Mesenchymal stem cell (in vitro differentiated cells and primary cell): ENCODE results near the gene MAPK12.

Experiments used
- DNase-seq: peaks from one replicate; pipeline ENCODE4 v3.0.0-alpha.2; 2013
- H2AFZ ChIP-seq: one replicate; pipeline ENCODE4 v1.6.1; 2013; ENCODE audit warnings: low read depth, mild to moderate bottlenecking, control low read depth, inconsistent platforms, low read length, moderate library complexity
- H2AK5ac ChIP-seq: 2 replicates; pipeline ENCODE4 v1.6.1; 2013; ENCODE audit warnings: low read length, moderate library complexity, mild to moderate bottlenecking, inconsistent platforms; ENCODE audit not compliant: severe bottlenecking
- H2BK120ac ChIP-seq: one replicate; pipeline ENCODE4 v1.6.1; 2013; ENCODE audit warnings: low read depth, mild to moderate bottlenecking, inconsistent platforms, low read length, moderate library complexity
- H2BK12ac ChIP-seq, 2 experiments: one replicate each; pipeline ENCODE4 v1.6.1; 2013; ENCODE audit warnings: inconsistent platforms in 2 of 2, low read length in 2 of 2, mild to moderate bottlenecking in 2 of 2, moderate library complexity in 2 of 2, control low read depth in 1 of 2
- H2BK15ac ChIP-seq: one replicate; pipeline ENCODE4 v1.6.1; 2013; ENCODE audit warnings: mild to moderate bottlenecking, low read depth, inconsistent platforms; ENCODE audit not compliant: poor library complexity, severe bottlenecking
- H2BK5ac ChIP-seq: 2 replicates; pipeline ENCODE4 v1.6.1; 2013; ENCODE audit warnings: low read depth, mild to moderate bottlenecking, low read length, control low read depth, inconsistent platforms; ENCODE audit not compliant: poor library complexity, severe bottlenecking
- H3K14ac ChIP-seq, 2 experiments: one replicate each; pipeline ENCODE4 v1.6.1; 2013; ENCODE audit warnings: inconsistent platforms in 2 of 2, low read length in 2 of 2, control low read depth in 1 of 2, mild to moderate bottlenecking in 1 of 2, moderate library complexity in 1 of 2
- H3K18ac ChIP-seq, 2 experiments: one replicate each; pipeline ENCODE4 v1.6.1; 2013; ENCODE audit warnings: inconsistent platforms in 2 of 2, low read length in 2 of 2, control low read depth in 1 of 2, low read depth in 1 of 2, mild to moderate bottlenecking in 1 of 2
- H3K23ac ChIP-seq, 2 experiments: one replicate each; pipeline ENCODE4 v1.6.1; 2013; ENCODE audit warnings: inconsistent platforms in 2 of 2, low read length in 2 of 2, mild to moderate bottlenecking in 2 of 2, moderate library complexity in 2 of 2, control low read depth in 1 of 2
- H3K27ac ChIP-seq: 2 replicates; pipeline ENCODE4 v1.5.1; 2013; ENCODE audit warnings: mild to moderate bottlenecking, moderate library complexity, low read length, control low read depth, inconsistent platforms; ENCODE audit not compliant: poor library complexity, severe bottlenecking
- H3K27me3 ChIP-seq, 2 experiments: 2 replicates each; pipeline versions ENCODE4 v1.6.1 to v1.7.0; 2013; ENCODE audit warnings: low read length in 2 of 2, mild to moderate bottlenecking in 2 of 2, moderate library complexity in 2 of 2, control low read depth in 1 of 2, inconsistent platforms in 1 of 2; ENCODE audit not compliant: control insufficient read depth in 1 of 2, insufficient read depth in 1 of 2
- H3K36me3 ChIP-seq, 2 experiments: 2 replicates each; pipeline versions ENCODE4 v1.6.1 to v1.7.0; 2013; ENCODE audit warnings: low read length in 2 of 2, control low read depth in 1 of 2, inconsistent platforms in 1 of 2, low read depth in 1 of 2, mild to moderate bottlenecking in 1 of 2; ENCODE audit not compliant: insufficient read depth in 2 of 2, control insufficient read depth in 1 of 2
- H3K4ac ChIP-seq, 2 experiments: one replicate each; pipeline ENCODE4 v1.6.1; 2013; ENCODE audit warnings: inconsistent platforms in 2 of 2, low read length in 2 of 2, mild to moderate bottlenecking in 2 of 2, moderate library complexity in 2 of 2, control low read depth in 1 of 2, low read depth in 1 of 2
- H3K4me1 ChIP-seq: 2 replicates; pipeline ENCODE4 v1.6.1; 2013; ENCODE audit warnings: low read depth, low read length, control low read depth; ENCODE audit not compliant: control insufficient read depth, insufficient read depth
- H3K4me2 ChIP-seq: 2 replicates; pipeline ENCODE4 v1.6.1; 2013; ENCODE audit warnings: low read length, mild to moderate bottlenecking, inconsistent platforms; ENCODE audit not compliant: poor library complexity, severe bottlenecking
- H3K4me3 ChIP-seq, 2 experiments: 2 replicates each; pipeline versions ENCODE4 v1.5.1 to v1.7.0; 2013; ENCODE audit warnings: low read length in 2 of 2, mild to moderate bottlenecking in 2 of 2, control low read depth in 1 of 2, low read depth in 1 of 2; ENCODE audit not compliant: insufficient read depth in 1 of 2
- H3K79me1 ChIP-seq: replicated peaks from 2 replicates; pipeline ENCODE4 v1.6.1; 2013; ENCODE audit warnings: mild to moderate bottlenecking, control low read depth, low read length, inconsistent platforms; ENCODE audit not compliant: poor library complexity, severe bottlenecking
- H3K9ac ChIP-seq: 2 replicates; pipeline ENCODE4 v1.7.0; 2013; ENCODE audit warnings: mild to moderate bottlenecking, low read length, moderate library complexity
- H3K9me3 ChIP-seq: 2 replicates; pipeline ENCODE4 v1.7.0; 2013; ENCODE audit warnings: mild to moderate bottlenecking, low read length; ENCODE audit not compliant: control insufficient read depth
- H4K8ac ChIP-seq: one replicate; pipeline ENCODE4 v1.6.1; 2013; ENCODE audit warnings: inconsistent platforms, mild to moderate bottlenecking, low read length, moderate library complexity
- H4K91ac ChIP-seq: one replicate; pipeline ENCODE4 v1.6.1; 2013; ENCODE audit warnings: mild to moderate bottlenecking, low read length, inconsistent platforms
- WGBS: methylation state at CpG from one replicate; pipeline ENCODE4 v1.1.7; 2013; ENCODE audit warnings: mixed read lengths; 5-methylcytosine and 5-hydroxymethylcytosine counted together

Gene MAPK12

DNA sequence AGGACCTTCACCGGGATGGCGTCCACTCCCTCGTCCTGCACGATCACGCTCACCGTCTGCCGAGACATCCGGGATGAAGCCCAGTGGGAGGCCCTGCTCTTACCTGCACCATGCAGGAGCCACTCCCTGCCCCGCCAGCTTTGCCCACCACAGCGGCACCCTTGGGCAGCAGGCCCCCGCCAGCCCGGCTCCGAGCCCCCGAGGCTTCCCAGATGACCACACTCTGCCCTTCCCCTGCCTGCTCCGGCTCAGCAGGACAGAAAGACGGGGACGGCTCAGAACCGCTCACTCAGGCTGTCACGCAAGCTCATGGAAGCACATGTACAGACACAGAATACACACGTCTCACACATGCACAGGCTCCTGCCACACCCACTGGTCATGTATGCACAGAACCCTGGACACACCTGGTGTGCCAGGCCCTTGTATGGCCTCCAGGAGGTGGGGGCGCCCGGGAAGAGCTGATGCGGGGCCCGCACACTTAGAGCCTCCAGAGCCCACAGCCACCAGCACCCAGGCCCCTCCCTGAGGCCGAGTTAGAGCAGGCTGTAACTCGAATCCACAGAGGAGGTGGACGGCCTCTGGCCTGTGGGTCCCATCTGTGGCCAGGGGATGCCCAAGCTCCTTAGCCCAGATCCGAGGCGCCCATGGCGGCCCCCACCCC lies 17.6 kb upstream of the MAPK12 start:
- H2AFZ ChIP-seq, result no peak overlapping the region
- H2BK12ac ChIP-seq, result no peak overlapping the region
- no peak overlapping the region for H3K14ac ChIP-seq
- H3K9me3 ChIP-seq, result no peaks in the 10 kb centered on the region
- peak overlapping the region; percentile 19 for H4K91ac ChIP-seq
- no peak overlapping the region for H3K4me3 ChIP-seq
- no peak overlapping the region for H3K4me2 ChIP-seq
- DNase-seq, result no peak
- no peak overlapping the region for H2AK5ac ChIP-seq
- H3K79me1 ChIP-seq, result peaks cover 24% of the 10 kb centered on the region
- H3K23ac ChIP-seq, result no peak overlapping the region
- 92% methylated on average over 30 of the region's 30 CpGs for WGBS
- no peak overlapping the region for H3K27ac ChIP-seq
- no peak overlapping the region for H2BK120ac ChIP-seq
- no peaks in the 10 kb centered on the region for H3K27me3 ChIP-seq
- peaks cover 38% of the 10 kb centered on the region for H3K4me1 ChIP-seq
- H3K4ac ChIP-seq, result no peak overlapping the region
- H3K9ac ChIP-seq, result no peak overlapping the region
- no peak overlapping the region for H4K8ac ChIP-seq
- no peak overlapping the region for H3K18ac ChIP-seq
- H2BK15ac ChIP-seq, result no peak overlapping the region
- no peak overlapping the region for H2BK5ac ChIP-seq
- peaks cover 83 to 95% of the 10 kb centered on the region in 2 experiments for H3K36me3 ChIP-seq

- H2AK5ac ChIP-seq, result no peak overlapping the region
- H3K18ac ChIP-seq, result no peak overlapping the region
- no peak overlapping the region for H3K14ac ChIP-seq
- no peak overlapping the region for H4K8ac ChIP-seq
- H3K36me3 ChIP-seq, result peaks cover 85 to 91% of the 10 kb centered on the region in 2 experiments
- H2BK15ac ChIP-seq, result no peak overlapping the region
- no peak for DNase-seq
- no peak overlapping the region for H2BK120ac ChIP-seq
- no peak overlapping the region for H3K4me2 ChIP-seq
- H3K27me3 ChIP-seq, result no peaks in the 10 kb centered on the region
- H3K4me1 ChIP-seq, result peaks cover 36% of the 10 kb centered on the region
- no peak overlapping the region for H3K4ac ChIP-seq
- H3K9me3 ChIP-seq, result no peaks in the 10 kb centered on the region
- H2AFZ ChIP-seq, result no peak overlapping the region
- H3K9ac ChIP-seq, result no peak overlapping the region
- peaks cover 24% of the 10 kb centered on the region for H3K79me1 ChIP-seq
- H3K27ac ChIP-seq, result no peak overlapping the region
- 95% methylated on average over 21 of the region's 21 CpGs for WGBS
- peak overlapping the region; percentile 19 for H4K91ac ChIP-seq
- H2BK5ac ChIP-seq, result no peak overlapping the region
- H2BK12ac ChIP-seq, result no peak overlapping the region
- H3K4me3 ChIP-seq, result no peak overlapping the region
- H3K23ac ChIP-seq, result no peak overlapping the region
Measured at GRCh38 chr22:50278461-50278860, 17.0 kb upstream of the MAPK12 start.

DNA sequence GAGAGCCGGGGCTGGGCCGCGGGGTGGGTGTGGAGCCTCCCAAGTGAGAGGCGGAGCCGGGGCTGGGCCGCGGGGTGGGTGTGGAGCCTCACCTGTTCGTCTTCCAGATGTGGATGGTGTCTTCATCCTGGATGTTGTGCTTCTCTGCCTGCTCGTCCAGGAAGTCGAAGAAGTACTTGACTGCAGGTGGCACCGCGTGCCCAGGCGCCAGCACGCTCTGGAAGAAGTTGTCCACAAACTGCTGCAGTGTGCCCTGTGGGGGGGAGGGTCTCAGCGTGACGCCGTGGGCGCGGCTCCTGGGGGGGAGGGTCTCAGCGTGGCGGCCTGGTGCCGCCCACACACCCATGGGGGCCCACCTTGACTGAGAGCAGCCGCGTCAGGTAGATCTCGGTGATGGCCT lies 16.3 kb upstream of the MAPK12 start:
- no peak for DNase-seq
- Histone ChIP-seq H2AFZ (no peak overlapping the region), H3K4ac (no peak overlapping the region), H3K23ac (no peak overlapping the region), H3K14ac (no peak overlapping the region), H2BK5ac (no peak overlapping the region), H2BK120ac (no peak overlapping the region), H2BK15ac (no peak overlapping the region), H3K27ac (no peak overlapping the region), H4K91ac (no peak overlapping the region), H4K8ac (no peak overlapping the region), H3K79me1 (peaks cover 24% of the 10 kb centered on the region), H3K9ac (no peak overlapping the region), H3K18ac (no peak overlapping the region), H3K27me3 (no peaks in the 10 kb centered on the region), H3K4me3 (no peak overlapping the region), H3K9me3 (no peaks in the 10 kb centered on the region), H3K4me2 (no peak overlapping the region), H2AK5ac (no peak overlapping the region), H2BK12ac (no peak overlapping the region), H3K36me3 (peaks cover 82 to 87% of the 10 kb centered on the region in 2 experiments), H3K4me1 (peaks cover 29% of the 10 kb centered on the region)
- 97% methylated on average over 25 of the region's 25 CpGs for WGBS

DNA sequence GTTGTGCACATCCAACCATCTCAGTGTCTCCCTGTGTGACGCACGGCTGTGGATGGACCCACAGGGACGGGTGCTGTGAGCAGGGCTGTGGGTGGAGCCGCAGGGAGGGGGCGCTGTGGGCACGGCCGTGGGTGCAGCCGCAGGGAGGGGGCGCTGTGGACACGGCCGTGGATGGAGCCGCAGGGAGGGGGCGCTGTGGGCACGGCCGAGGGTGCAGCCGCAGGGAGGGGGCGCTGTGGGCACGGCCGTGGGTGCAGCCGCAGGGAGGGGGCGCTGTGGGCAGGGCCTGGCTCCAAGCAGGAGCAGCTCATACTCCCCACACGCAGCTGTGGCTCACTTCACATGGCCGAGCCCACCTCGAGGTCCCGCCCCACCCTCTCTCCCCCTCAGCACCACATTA lies 14.7 kb upstream of the MAPK12 start:
- peaks cover 31% of the 10 kb centered on the region for H3K4me1 ChIP-seq
- WGBS, result 85% methylated on average over 19 of the region's 25 CpGs
- no peak overlapping the region for H2BK5ac ChIP-seq
- H3K9me3 ChIP-seq, result no peaks in the 10 kb centered on the region
- H2AK5ac ChIP-seq, result no peak overlapping the region
- H3K27ac ChIP-seq, result no peak overlapping the region
- no peak overlapping the region for H3K14ac ChIP-seq
- H2BK120ac ChIP-seq, result no peak overlapping the region
- no peak overlapping the region for H3K23ac ChIP-seq
- no peak overlapping the region for H3K4ac ChIP-seq
- no peak overlapping the region for H4K8ac ChIP-seq
- no peak overlapping the region for H3K9ac ChIP-seq
- no peak overlapping the region for H3K18ac ChIP-seq
- H2BK12ac ChIP-seq, result no peak overlapping the region
- peak overlapping the region in 1 of 2 experiments; percentile 19 for H3K4me3 ChIP-seq
- no peak overlapping the region for H2AFZ ChIP-seq
- H3K79me1 ChIP-seq, result peaks cover 16% of the 10 kb centered on the region
- H4K91ac ChIP-seq, result no peak overlapping the region
- peaks cover 68 to 81% of the 10 kb centered on the region in 2 experiments for H3K36me3 ChIP-seq
- H2BK15ac ChIP-seq, result no peak overlapping the region
- no peaks in the 10 kb centered on the region for H3K27me3 ChIP-seq
- no peak for DNase-seq
- H3K4me2 ChIP-seq, result no peak overlapping the region
